ENCODE results near the gene PC. TPM values are rescaled to one million over a fixed set of nuclear protein-coding genes. Genes with fewer than 3 reads are reported as not detected.
"Not testable (repeated sequence)": the region's sequence is repeated elsewhere in the genome, so short reads cannot be mapped to it uniquely, and the experiment has no call there.

Gene PC, protein sequence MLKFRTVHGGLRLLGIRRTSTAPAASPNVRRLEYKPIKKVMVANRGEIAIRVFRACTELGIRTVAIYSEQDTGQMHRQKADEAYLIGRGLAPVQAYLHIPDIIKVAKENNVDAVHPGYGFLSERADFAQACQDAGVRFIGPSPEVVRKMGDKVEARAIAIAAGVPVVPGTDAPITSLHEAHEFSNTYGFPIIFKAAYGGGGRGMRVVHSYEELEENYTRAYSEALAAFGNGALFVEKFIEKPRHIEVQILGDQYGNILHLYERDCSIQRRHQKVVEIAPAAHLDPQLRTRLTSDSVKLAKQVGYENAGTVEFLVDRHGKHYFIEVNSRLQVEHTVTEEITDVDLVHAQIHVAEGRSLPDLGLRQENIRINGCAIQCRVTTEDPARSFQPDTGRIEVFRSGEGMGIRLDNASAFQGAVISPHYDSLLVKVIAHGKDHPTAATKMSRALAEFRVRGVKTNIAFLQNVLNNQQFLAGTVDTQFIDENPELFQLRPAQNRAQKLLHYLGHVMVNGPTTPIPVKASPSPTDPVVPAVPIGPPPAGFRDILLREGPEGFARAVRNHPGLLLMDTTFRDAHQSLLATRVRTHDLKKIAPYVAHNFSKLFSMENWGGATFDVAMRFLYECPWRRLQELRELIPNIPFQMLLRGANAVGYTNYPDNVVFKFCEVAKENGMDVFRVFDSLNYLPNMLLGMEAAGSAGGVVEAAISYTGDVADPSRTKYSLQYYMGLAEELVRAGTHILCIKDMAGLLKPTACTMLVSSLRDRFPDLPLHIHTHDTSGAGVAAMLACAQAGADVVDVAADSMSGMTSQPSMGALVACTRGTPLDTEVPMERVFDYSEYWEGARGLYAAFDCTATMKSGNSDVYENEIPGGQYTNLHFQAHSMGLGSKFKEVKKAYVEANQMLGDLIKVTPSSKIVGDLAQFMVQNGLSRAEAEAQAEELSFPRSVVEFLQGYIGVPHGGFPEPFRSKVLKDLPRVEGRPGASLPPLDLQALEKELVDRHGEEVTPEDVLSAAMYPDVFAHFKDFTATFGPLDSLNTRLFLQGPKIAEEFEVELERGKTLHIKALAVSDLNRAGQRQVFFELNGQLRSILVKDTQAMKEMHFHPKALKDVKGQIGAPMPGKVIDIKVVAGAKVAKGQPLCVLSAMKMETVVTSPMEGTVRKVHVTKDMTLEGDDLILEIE
- total RNA-seq: 1 to 10 TPM; 5.8 to 7.4 TPM
- 3.8 to 4.9 reads per million in 2 donors for total RNA-seq

DNA sequence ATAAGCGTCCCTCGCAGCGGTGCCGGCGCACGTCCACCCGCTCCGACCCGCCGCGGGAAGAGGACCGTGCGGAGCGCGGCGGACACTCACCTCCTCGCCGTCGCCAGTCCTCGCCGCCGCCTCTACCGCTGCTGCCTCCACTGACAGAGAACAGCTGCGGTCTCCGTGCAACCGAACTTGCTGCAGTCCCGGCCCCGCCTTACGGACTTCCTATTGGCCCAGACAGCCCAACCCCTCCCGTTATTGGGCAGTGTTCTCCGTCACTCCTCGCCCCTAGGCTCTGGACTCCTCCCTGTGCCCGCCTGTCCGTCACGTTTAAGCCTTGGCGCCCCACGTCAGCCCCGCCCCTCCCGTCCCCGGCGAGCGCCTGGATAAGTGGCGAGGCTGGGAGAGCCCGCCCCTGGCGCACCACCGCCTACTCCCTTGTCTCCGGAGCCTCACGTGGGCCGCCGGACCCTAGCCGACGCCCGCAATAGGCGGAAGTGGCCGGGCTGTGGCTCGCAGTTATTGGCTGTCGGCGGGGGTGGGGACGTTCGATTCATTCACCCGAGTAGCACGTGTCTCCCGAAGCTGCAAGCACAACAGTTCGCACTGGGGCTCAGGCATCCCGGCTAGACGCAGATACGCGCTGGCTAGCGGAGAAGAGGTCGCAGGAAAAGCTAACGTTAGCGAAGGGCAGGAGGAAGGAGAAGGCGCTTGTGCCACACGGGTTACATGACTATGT, at the start of gene PC:
TSS of gene PC (minus strand) at position 152 of the 724 bp plus-strand sequence. CDS start 86,224 bp downstream, outside the sequence.
- ATAC-seq: peak; percentile 97
- peak; percentile 94 to 96 (median 94) for DNase-seq
- H3K9me3 ChIP-seq (ENCODE audit: control insufficient read depth, low read length, poor library complexity, severe bottlenecking): no peaks in the 10 kb centered on the region
- Mint-ChIP-seq H3K27ac (peak within 1 kb of the TSS; percentile 54), H3K36me3 (ENCODE audit: low read depth) (no peaks in the 10 kb centered on the region), H3K4me3 (peak within 1 kb of the TSS; percentile 91), H3K4me1 (peaks cover 17% of the 10 kb centered on the region), H3K27me3 (no peaks in the 10 kb centered on the region)

DNA sequence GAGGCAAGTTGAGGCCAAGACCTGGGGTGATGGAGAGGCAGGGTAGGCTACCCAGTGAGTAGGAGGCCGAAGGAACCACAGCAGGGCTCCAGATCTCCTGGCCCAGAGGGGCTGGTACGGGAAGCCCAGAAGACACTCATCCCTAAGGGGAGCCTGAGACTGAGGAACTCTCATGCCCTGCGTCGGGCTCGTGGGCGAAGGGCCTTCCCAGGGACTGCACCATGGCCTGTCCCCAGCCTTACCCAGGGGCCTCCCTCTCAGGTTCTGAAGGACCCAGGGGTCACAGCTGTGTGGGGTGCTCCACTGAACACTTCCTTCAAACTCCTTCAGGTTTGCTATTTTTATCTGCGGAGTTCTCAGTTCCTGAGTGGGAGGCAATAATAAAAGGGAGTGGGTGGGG, 48.9 kb upstream of the PC start:
- DNase-seq (no peak), ATAC-seq (no peak)
- Mint-ChIP-seq H3K27ac (no peak overlapping the region), H3K4me1 (peaks cover 4% of the 10 kb centered on the region), H3K4me3 (no peak overlapping the region), H3K27me3 (peaks cover 7% of the 10 kb centered on the region), H3K36me3 (ENCODE audit: low read depth) (no peaks in the 10 kb centered on the region)
- no peaks in the 10 kb centered on the region for H3K9me3 ChIP-seq (ENCODE audit: control insufficient read depth, low read length, poor library complexity, severe bottlenecking)

DNA sequence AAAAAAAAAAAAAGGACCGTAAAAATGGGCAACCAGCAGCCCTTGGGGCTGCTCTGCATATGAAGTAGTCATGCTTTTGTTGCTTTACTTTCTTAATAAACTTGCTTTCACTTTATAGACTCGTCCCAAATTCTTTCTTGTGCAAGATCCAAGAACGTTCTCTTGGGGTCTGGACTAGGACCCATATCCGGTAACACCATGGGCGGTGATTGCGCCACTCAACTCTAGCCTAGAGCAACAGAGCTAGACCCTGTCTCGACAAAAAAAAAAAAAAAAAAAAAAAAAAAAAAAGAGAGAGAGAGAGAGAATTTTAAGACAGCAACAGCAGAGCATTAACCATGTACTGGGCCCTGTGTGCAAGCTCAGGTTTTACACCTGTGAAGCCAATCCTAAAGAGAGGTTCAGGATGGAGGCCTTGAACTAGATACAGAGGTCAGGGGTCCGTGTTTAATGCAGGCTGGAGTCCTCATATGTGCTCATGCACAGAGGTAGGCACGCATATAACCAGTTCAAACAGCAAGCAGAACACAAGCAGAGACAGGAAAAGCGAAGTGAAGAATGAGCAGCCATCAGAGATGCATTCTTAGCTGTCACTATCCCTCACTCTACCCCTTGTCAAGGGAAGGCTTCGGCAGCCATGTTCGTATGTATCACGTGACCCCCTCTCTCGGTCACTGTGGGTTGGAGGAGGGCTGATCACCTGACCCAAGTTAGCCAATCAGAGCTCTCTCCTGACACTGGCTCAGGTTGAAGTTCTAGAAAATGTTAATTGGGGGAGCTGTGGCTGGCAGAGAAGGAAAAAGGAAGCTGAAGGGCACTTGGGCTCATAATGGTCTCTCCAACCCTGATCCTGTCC, 48.1 kb upstream of the PC start:
- Mint-ChIP-seq H3K4me3 (no peak overlapping the region), H3K27ac (no peak overlapping the region), H3K4me1 (peaks cover 4% of the 10 kb centered on the region), H3K27me3 (peaks cover 7% of the 10 kb centered on the region), H3K36me3 (ENCODE audit: low read depth) (no peaks in the 10 kb centered on the region)
- DNase-seq (no peak), ATAC-seq (no peak)
- H3K9me3 ChIP-seq (ENCODE audit: control insufficient read depth, low read length, poor library complexity, severe bottlenecking): no peaks in the 10 kb centered on the region

DNA sequence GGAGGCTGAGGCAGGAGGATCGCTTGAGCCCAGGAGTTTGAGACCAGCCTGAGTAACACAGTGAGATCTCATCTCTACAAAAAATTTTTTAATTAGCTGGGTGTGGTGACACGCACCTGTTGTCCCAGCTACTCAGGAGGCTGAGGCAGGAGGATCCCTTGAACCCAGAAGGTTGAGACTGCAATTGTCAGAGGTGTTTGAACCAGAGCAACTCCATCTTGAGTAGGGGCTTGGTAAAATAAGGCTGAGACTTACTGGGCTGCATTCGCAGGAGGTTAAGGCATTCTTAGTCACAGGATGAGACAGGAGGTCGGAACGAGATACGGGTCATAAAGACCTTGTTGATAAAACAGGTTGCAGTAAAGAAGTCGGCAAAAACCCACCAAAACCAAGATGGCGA, 47.0 kb upstream of the PC start:
- ATAC-seq; DNase-seq; H3K36me3 Mint-ChIP-seq (ENCODE audit: low read depth); H3K27me3 Mint-ChIP-seq; H3K9me3 ChIP-seq (ENCODE audit: control insufficient read depth, low read length, poor library complexity, severe bottlenecking); H3K4me3 Mint-ChIP-seq; H3K27ac Mint-ChIP-seq; H3K4me1 Mint-ChIP-seq: not testable (repeated sequence)

DNA sequence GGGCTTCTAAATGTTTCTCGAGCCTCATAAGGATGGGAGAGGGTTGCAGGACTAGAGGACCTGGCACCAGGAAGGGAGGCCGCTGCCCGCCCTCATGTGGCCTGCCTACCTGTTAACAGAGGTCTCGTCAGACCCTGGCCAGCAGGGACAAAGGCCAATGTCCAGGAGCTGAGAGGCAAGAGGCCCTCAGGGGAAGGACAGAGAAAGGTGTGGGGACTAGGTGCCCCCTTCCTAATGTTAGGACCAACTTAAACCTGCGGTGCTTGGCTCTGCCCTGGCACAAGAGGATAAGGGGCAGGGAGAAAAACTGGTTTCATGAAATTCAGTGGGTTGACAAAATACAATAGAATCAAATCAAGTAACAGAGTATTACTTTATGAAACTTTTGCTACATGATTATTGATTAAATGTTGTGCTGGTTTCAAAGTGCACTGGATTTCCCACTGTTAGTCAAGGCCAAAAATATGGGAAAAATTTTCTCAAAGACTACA, 44.8 kb upstream of the PC start:
- no peak for DNase-seq

DNA sequence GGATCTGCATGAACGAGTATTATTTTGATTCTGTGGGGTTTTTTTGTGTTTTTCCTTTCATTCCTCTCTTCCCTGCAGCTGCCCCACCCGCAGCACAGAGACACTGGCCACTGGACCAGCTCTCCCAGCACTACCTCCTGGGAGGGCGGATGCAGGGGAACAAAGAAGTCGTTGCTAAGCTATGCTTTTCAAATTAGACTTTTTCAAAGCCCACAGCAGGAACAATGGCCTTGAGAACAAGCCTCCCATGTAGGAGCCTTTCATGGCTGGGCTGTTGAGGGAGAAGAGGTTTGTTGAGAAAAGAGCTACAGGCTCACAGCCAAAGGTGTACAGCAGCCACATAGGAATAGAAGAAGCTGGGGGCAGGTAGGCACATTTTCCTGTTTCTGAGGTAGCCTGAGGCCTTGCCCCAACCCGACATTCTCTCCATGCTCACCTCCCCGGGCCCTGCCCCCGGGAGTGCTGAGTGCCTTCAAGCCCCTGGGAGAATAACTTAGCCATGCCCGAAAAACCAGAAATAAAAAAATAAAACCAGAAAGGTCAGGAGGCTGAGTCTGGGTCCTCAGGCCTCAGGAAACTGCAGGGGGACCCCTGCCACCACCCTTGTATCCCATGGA, 44.2 kb upstream of the PC start:
- Mint-ChIP-seq H3K27me3 (peaks cover 11% of the 10 kb centered on the region), H3K36me3 (ENCODE audit: low read depth) (no peaks in the 10 kb centered on the region), H3K4me1 (peaks cover 4% of the 10 kb centered on the region), H3K27ac (peak overlapping the region; percentile 47), H3K4me3 (no peak overlapping the region)
- DNase-seq (no peak), ATAC-seq (no peak)
- H3K9me3 ChIP-seq (ENCODE audit: control insufficient read depth, low read length, poor library complexity, severe bottlenecking): no peaks in the 10 kb centered on the region

More for the DNA sequence above, 44.8 kb upstream of the PC start:
- H3K4me3 Mint-ChIP-seq: no peak overlapping the region
- no peaks in the 10 kb centered on the region for H3K36me3 Mint-ChIP-seq (ENCODE audit: low read depth)
- peak overlapping the region; percentile 47 for H3K27ac Mint-ChIP-seq
- H3K27me3 Mint-ChIP-seq: peaks cover 7% of the 10 kb centered on the region
- no peaks in the 10 kb centered on the region for H3K9me3 ChIP-seq (ENCODE audit: control insufficient read depth, low read length, poor library complexity, severe bottlenecking)
- H3K4me1 Mint-ChIP-seq: peaks cover 4% of the 10 kb centered on the region
- no peak for ATAC-seq

DNA sequence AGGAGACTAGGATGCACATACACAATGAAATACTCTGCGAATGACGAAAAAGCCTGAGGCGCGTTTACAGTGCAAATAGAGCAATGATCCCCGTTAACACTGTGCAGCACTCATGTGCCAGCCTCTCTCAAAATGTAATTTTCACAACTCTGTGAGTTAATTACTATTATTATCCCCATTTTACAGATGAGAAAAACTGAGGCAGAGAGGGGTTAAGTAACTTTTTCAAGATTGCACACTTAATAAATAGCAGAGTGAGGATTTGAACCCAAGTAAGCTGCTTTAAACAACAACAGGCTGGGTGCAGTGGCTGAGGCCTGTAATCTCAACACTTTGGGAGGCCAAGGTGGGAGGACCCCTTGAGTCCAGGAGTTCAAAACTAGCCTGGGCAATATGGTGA, 43.1 kb upstream of the PC start:
- no peaks in the 10 kb centered on the region for H3K36me3 Mint-ChIP-seq (ENCODE audit: low read depth)
- H3K4me3 Mint-ChIP-seq: no peak overlapping the region
- H3K27me3 Mint-ChIP-seq: peaks cover 19% of the 10 kb centered on the region
- H3K27ac Mint-ChIP-seq: no peak overlapping the region
- H3K4me1 Mint-ChIP-seq: peaks cover 4% of the 10 kb centered on the region
- DNase-seq (no peak), ATAC-seq (no peak)
- no peaks in the 10 kb centered on the region for H3K9me3 ChIP-seq (ENCODE audit: control insufficient read depth, low read length, poor library complexity, severe bottlenecking)

DNA sequence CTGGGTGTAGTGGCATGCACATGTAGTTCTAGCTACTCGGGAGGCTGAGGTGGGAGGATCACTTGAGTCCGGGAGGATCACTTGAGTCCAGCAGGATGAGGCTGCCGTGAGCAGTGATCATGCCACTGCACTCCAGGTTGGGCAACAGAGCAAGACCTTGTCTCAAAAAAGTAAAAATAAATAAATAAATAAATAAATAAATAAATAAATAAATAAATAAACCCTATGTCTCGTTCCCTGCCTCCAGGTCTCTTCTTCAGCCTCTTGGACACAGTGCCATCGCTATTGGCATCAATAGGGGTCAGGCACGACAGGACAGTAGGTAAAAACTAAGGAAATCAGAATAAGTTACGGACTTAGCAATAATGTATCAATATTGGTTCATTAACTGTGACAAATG, 41.4 kb upstream of the PC start:
- DNase-seq (no peak), ATAC-seq (no peak)
- peaks cover 19% of the 10 kb centered on the region for H3K27me3 Mint-ChIP-seq
- H3K4me1 Mint-ChIP-seq: peaks cover 2% of the 10 kb centered on the region
- no peak overlapping the region for H3K4me3 Mint-ChIP-seq
- no peaks in the 10 kb centered on the region for H3K9me3 ChIP-seq (ENCODE audit: control insufficient read depth, low read length, poor library complexity, severe bottlenecking)
- H3K36me3 Mint-ChIP-seq (ENCODE audit: low read depth): no peaks in the 10 kb centered on the region
- H3K27ac Mint-ChIP-seq: no peak overlapping the region

DNA sequence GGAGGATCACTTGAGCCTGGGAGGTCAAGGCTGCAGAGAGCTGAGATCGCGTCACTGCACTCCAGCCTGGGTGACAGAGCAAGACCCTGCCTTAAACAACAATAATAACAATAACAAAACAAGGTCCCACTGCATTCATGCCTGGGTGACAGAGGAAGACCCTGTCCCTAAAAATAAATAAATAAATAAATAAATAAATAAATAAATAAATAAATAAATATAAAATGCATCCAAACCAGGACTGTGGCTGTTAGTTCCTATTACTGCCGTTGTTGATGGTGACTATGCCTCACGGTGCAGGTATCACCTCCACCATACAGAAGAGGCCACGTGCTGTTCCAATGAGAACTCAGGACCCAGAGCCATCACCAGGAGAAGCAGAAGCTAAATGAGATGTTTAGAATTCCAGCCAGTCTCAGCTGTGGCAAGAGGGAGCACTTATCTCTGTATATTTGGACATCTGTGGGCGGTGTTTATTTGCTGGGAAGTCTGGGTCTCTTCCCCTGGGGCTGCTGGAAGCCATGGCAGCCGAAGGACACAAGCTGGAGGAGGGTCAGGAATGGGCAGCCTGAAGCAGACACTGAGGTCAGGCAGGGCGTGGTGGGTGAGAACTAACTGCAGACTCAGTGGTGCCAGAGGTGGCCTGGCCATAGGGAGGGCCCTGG, 38.6 kb upstream of the PC start:
- DNase-seq (no peak), ATAC-seq (no peak)
- Mint-ChIP-seq H3K4me1 (no peaks in the 10 kb centered on the region), H3K36me3 (ENCODE audit: low read depth) (no peaks in the 10 kb centered on the region), H3K4me3 (no peak overlapping the region), H3K27me3 (peaks cover 24% of the 10 kb centered on the region), H3K27ac (no peak overlapping the region)
- H3K9me3 ChIP-seq (ENCODE audit: control insufficient read depth, low read length, poor library complexity, severe bottlenecking): no peaks in the 10 kb centered on the region

DNA sequence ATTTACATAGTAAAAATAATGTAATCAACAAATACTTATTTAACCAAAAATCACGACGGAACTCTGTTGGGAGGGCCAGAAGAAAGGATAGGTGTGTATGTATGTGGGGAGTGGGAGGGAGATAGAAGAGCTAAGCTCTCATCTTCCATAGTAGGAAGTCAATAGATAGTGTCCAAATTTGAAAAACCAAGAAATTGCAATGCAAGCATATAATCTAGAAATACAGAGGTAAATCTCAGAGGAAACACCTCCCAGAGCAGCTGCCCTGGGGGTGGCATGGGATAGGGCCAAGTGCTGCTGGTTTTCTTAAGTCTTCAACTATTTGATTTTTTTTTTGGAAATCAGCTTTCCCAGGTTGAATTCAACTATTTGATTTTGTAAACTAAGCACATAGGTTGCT, 33.9 kb upstream of the PC start:
- Mint-ChIP-seq H3K4me1 (peaks cover 1% of the 10 kb centered on the region), H3K4me3 (no peak overlapping the region), H3K27ac (no peak overlapping the region), H3K27me3 (peaks cover 29% of the 10 kb centered on the region), H3K36me3 (ENCODE audit: low read depth) (peaks cover 2% of the 10 kb centered on the region)
- DNase-seq (no peak), ATAC-seq (no peak)
- H3K9me3 ChIP-seq (ENCODE audit: control insufficient read depth, low read length, poor library complexity, severe bottlenecking): no peaks in the 10 kb centered on the region

DNA sequence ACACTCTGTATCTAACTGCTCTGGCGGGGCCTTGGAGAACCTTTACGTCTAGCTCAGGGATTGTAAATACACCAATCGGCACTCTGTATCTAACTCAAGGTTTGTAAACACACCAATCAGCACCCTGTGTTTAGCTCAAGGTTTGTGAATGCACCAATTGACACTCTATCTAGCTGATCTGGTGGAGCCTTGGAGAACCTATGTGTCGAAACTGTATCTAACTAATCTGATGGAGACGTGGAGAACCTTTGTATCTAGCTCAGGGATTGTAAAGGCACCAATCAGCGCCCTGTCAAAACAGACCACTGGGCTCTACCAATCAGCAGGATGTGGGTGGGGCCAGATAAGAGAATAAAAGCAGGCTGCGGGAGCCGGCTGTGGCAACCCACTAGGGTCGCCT, 31.2 kb upstream of the PC start:
- H3K27ac Mint-ChIP-seq; H3K36me3 Mint-ChIP-seq (ENCODE audit: low read depth): not testable (repeated sequence)

More for the DNA sequence above, 31.2 kb upstream of the PC start:
- not testable (repeated sequence) for ATAC-seq; H3K4me1 Mint-ChIP-seq; H3K4me3 Mint-ChIP-seq; DNase-seq; H3K9me3 ChIP-seq (ENCODE audit: control insufficient read depth, low read length, poor library complexity, severe bottlenecking)
- peaks cover 31% of the 10 kb centered on the region for H3K27me3 Mint-ChIP-seq
